HepG2 (cell line): Measurements from ENCODE around the gene RNF149. TPM values are rescaled to one million over a fixed set of nuclear protein-coding genes. Genes with fewer than 3 reads are reported as not detected.

ENCODE experiments used
- CTCF ChIP-seq: sonication (generic); formaldehyde crosslinking; IDR thresholded peaks from 2 replicates; pipeline ENCODE4 v1.5.0; 2020; ENCODE audit warnings: mild to moderate bottlenecking, missing genetic modification reagents, moderate library complexity
- HCFC1 ChIP-seq: fragments of 150-350 bp; IDR thresholded peaks from 2 replicates; pipeline ENCODE4 v1.6.1; 2014; ENCODE audit warnings: low read depth, low read length
- KLF11 ChIP-seq: IDR thresholded peaks from 2 replicates; pipeline ENCODE4 v1.6.1; 2016; ENCODE audit warnings: missing compliant biosample characterization
- PPARG ChIP-seq: conservative IDR thresholded peaks from 2 replicates; pipeline ENCODE4 v1.6.1; 2016; ENCODE audit warnings: missing biosample characterization, missing genetic modification reagents
- ZHX2 ChIP-seq, 2 experiments: sonication (generic) in 1 of 2; formaldehyde crosslinking in 1 of 2; IDR thresholded peaks; 2 replicates each; pipeline versions ENCODE4 v1.6.1 to v1.9.0; 2014 to 2022; ENCODE audit warnings: antibody characterized with exemption in 1 of 2, borderline replicate concordance in 1 of 2, inconsistent platforms in 1 of 2, low read depth in 1 of 2, missing genetic modification reagents in 1 of 2
- ZMYM2 ChIP-seq: sonication (generic); formaldehyde crosslinking; IDR thresholded peaks from 2 replicates; pipeline ENCODE4 v1.8.0; 2022; ENCODE audit warnings: mild to moderate bottlenecking, missing genetic modification reagents
- ZNF510 ChIP-seq: sonication (generic); formaldehyde crosslinking; IDR thresholded peaks from 2 replicates; pipeline ENCODE4 v1.4.0; 2020; ENCODE audit warnings: low read depth, mild to moderate bottlenecking, missing genetic modification reagents
- ZNF598 ChIP-seq: sonication (generic); formaldehyde crosslinking; IDR thresholded peaks from 2 replicates; pipeline ENCODE4 v1.5.1; 2020; ENCODE audit warnings: mild to moderate bottlenecking, missing genetic modification reagents, borderline replicate concordance
- polyA plus RNA-seq, 8 experiments: library from polyadenylated mRNA; depleted of rRNA in 3 of 8; stranded (reverse) in 7 of 8; unstranded in 1 of 8; fragments of >200 nt; fragmentation: Illumina TruSeq in 4 of 8; extraction: Trizol in 4 of 8; gene quantifications; 2 replicates each; pipeline versions ENCODE4 v1.2.1 to v1.2.3, GENCODE V29; 2011 to 2016; ENCODE audit warnings: low read depth in 4 of 8, missing spikeins in 1 of 8, mixed read lengths in 1 of 8; ENCODE audit not compliant: insufficient read depth in 1 of 8
- total RNA-seq, 5 experiments: library from RNA; depleted of rRNA; stranded (reverse); fragments of >200 nt; fragmentation: Illumina TruSeq; extraction: Trizol; gene quantifications; 2 replicates each; pipeline ENCODE4 v1.2.3, GENCODE V29; 2016; ENCODE audit warnings: low read depth in 1 of 5
- TF ChIP-seq, protein P1 (sequence below): sonication (generic); formaldehyde crosslinking; IDR thresholded peaks from 2 replicates; pipeline ENCODE4 v1.4.0; 2020; ENCODE audit warnings: missing genetic modification reagents
- TF ChIP-seq, protein P2 (sequence below): sonication (generic); formaldehyde crosslinking; IDR thresholded peaks from 2 replicates; pipeline ENCODE4 v1.9.0; 2022; ENCODE audit warnings: missing genetic modification reagents, mild to moderate bottlenecking, borderline replicate concordance
- TF ChIP-seq, protein P3 (sequence below): IDR thresholded peaks from 2 replicates; pipeline ENCODE4 v1.6.1; 2018; ENCODE audit warnings: missing genetic modification reagents, mild to moderate bottlenecking, missing compliant biosample characterization
- TF ChIP-seq, protein P4 (sequence below), 2 experiments: sonication (generic) in 1 of 2; formaldehyde crosslinking in 1 of 2; IDR thresholded peaks; 2 replicates each; pipeline versions ENCODE4 v1.5.1 to v1.6.1; 2011 to 2020; ENCODE audit warnings: borderline replicate concordance in 1 of 2, low read depth in 1 of 2, low read length in 1 of 2, mild to moderate bottlenecking in 1 of 2, missing genetic modification reagents in 1 of 2, moderate library complexity in 1 of 2

Gene RNF149
- total and polyA plus RNA-seq, 2 of the 13 experiments (the other 11 are each of a cell fraction or from before 2014, with no cell fraction given), result 87.6 to 109 TPM

- TF ChIP-seq CTCF (CRISPR knock-in tag) (peak; percentile 93), ZHX2 (IDR thresholded peaks at IDR 0.05; ENCODE audit: low read depth) (0 out of 2 replicates have a peak, but pooled peaks have one; percentile 20), ZHX2 (CRISPR knock-in tag; IDR thresholded peaks at IDR 0.05; ENCODE audit: borderline replicate concordance) (no peak), ZMYM2 (CRISPR knock-in tag) (0 out of 2 replicates have a peak, but pooled peaks have one; percentile 16), HCFC1 (no peak), ZNF510 (0 out of 2 replicates have a peak, but pooled peaks have one; percentile 8), KLF11 (CRISPR knock-in tag) (0 out of 2 replicates have a peak, but pooled peaks have one; percentile 49), ZNF598 (peak; percentile 76; the same call in 1 of the 2 replicates), PPARG (CRISPR knock-in tag) (peak; percentile 58)
- TF ChIP-seq, protein P1, sequence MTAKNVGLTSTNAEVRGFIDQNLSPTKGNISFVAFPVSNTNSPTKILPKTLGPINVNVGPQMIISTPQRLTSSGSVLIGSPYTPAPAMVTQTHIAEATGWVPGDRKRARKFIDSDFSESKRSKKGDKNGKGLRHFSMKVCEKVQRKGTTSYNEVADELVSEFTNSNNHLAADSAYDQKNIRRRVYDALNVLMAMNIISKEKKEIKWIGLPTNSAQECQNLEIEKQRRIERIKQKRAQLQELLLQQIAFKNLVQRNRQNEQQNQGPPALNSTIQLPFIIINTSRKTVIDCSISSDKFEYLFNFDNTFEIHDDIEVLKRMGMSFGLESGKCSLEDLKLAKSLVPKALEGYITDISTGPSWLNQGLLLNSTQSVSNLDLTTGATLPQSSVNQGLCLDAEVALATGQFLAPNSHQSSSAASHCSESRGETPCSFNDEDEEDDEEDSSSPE (CRISPR knock-in tag), result no peak
- TF ChIP-seq, protein P2, sequence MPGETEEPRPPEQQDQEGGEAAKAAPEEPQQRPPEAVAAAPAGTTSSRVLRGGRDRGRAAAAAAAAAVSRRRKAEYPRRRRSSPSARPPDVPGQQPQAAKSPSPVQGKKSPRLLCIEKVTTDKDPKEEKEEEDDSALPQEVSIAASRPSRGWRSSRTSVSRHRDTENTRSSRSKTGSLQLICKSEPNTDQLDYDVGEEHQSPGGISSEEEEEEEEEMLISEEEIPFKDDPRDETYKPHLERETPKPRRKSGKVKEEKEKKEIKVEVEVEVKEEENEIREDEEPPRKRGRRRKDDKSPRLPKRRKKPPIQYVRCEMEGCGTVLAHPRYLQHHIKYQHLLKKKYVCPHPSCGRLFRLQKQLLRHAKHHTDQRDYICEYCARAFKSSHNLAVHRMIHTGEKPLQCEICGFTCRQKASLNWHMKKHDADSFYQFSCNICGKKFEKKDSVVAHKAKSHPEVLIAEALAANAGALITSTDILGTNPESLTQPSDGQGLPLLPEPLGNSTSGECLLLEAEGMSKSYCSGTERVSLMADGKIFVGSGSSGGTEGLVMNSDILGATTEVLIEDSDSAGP (CRISPR knock-in tag), result peak; percentile 62; the same call in 1 of the 2 replicates
- TF ChIP-seq, protein P3, sequence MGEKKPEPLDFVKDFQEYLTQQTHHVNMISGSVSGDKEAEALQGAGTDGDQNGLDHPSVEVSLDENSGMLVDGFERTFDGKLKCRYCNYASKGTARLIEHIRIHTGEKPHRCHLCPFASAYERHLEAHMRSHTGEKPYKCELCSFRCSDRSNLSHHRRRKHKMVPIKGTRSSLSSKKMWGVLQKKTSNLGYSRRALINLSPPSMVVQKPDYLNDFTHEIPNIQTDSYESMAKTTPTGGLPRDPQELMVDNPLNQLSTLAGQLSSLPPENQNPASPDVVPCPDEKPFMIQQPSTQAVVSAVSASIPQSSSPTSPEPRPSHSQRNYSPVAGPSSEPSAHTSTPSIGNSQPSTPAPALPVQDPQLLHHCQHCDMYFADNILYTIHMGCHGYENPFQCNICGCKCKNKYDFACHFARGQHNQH (CRISPR knock-in tag), result peak; percentile 19; the same call in 1 of the 2 replicates
- TF ChIP-seq, protein P4, sequence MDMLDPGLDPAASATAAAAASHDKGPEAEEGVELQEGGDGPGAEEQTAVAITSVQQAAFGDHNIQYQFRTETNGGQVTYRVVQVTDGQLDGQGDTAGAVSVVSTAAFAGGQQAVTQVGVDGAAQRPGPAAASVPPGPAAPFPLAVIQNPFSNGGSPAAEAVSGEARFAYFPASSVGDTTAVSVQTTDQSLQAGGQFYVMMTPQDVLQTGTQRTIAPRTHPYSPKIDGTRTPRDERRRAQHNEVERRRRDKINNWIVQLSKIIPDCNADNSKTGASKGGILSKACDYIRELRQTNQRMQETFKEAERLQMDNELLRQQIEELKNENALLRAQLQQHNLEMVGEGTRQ (IDR thresholded peaks at IDR 0.05; ENCODE audit: low read depth, low read length), result no peak
- TF ChIP-seq, protein P4 (CRISPR knock-in tag; IDR thresholded peaks at IDR 0.05; ENCODE audit: borderline replicate concordance), result no peak
Observed at GRCh38 chr2:101341901-101342624, 33.6 kb upstream of the RNF149 start (continued).
